HG02885 (cell line): ENCODE measurements around the gene SPG11.
"Not testable (repeated sequence)": the region's sequence is repeated elsewhere in the genome, so short reads cannot be mapped to it uniquely, and the experiment has no call there.

Source experiments
- ATAC-seq: cut with Tn5 transposase; IDR thresholded peaks from one replicate; pipeline ENCODE4 v1.9.1; 2021; ENCODE audit warnings: mild to moderate bottlenecking; ENCODE audit not compliant: unreplicated experiment, poor library complexity

The SPG11 gene

DNA sequence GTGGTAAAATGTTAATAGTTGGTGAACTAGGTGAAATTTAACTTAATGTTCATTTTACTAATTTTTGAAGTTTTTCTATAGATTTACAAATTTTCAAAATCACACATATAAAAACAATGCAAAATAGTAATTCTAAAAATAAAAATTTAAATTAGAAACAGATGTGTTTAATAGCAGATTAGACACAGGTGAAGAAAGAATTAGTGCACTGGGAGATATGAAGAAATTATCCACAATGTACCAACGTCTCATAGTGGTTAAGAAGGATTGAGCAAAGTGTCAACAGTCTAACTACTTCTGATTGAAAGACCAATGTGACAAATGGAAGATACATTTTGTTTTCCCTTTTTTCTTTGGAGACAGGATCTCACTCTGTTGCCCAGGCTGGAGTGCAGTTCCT is 26.5 kb downstream of the SPG11 start:
- ATAC-seq = no peak

DNA sequence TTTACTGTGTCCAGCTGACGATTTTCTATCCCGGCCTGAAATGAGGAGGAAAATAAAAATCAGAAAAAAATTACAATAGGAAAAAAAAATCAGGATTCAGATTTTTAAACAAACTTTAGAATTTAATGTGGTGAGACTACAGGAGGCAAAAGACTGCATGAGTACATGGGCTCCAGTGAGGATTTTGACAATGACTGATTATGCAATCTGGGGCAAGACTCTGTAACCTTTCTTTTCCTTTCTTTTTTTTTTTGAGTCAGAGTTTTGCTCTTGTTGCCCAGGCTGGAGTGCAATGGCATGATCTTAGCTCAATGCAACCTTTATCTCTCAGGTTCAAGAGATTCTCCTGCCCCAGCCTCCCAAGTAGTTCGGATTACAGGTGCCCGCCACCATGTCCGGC is 29.9 kb downstream of the SPG11 start:
- no peak for ATAC-seq

DNA sequence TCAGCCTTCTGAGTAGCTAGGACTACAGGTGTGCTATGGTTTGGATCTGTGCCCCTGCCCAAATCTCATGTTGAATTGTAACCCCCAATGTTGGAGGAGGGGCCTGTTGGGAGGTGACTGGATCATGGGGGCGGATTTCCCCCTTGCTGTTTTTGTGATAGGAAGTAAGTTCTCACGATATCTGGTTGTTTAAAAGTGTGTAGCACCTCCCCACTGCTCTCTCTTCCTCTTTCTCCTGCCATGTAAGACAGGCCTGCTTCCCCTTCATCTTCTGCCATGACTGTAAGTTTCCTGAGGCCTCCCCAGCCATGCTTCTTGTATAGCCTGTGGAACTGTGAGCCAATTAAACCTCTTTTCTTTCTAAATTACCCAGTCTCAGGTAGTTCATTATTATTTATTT is 38.2 kb downstream of the SPG11 start:
- ATAC-seq = not testable (repeated sequence)

DNA sequence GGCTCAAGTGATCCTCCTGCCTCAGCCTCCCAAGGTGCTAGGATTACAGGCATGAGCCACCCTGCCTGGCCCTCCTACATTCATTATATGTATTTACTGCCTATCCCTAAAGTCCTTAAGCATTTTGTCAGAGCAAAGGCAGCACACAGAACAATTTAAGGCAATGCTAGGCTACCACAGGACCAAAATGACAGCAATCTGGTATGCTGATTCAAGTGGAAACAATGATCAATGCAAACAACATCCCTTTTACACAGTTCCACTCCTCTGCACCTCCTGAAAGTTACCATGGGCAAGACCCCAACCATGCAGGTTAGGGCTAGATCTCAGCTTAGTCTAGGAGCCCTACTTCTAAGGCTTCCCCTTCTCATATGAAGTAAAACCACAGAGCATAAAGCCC is 40.3 kb downstream of the SPG11 start:
- ATAC-seq = no peak

DNA sequence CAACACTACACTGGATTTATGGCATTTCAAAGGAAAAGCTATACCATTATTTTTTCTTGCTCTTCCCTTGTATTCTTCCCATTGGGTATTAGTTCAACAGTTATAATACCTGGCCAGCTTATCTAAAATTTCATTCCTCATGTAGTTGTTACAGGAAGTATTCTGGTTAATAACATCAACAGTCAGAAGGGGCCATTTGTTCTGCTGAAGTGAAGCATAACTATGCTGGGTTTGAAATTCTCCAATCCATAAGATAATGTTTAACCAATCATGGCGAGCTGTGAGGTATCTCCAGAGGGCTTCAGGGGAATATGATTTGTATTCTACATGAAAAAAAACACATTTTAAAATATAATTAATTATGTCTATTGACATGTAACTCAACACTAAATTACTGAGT is 43.4 kb downstream of the SPG11 start:
- ATAC-seq = no peak

DNA sequence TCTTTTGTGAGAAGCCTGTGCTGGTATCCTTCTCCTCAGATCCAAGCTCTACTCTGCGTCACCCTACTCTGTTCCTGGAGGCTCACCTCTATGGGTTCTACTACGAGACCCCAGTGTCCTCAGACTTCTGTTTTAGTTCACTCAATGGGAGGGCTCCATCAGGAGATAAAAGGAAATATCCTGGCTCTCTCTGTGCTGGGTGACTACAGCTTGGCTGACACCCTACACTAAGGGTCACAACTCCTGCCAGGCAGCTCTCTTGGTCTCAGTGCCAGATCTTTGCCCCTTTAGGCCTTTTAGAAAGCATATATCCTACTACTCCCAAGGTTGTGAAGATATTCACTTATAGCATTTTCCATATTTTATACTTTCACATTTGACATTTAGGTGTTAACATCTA is 46.5 kb downstream of the SPG11 start:
- no peak for ATAC-seq

DNA sequence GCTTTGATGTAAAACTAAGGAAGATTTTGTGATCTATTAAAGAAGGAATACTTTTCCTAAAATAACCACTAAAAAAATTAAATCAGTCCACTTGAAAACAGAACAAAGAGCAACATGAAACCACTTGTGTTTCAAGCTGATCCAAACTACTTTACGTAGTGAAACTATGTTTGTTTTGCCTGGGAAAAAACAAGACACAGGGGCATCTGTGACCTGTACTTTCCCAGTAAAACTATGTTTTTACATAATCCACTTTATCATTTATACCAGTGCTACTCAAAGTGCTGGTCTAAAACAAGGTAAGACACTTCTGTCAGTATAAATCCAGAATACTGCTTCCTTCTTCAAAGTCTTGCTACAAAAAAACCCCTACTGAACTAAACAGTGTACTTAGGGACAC is 56.7 kb downstream of the SPG11 start:
- no peak for ATAC-seq

DNA sequence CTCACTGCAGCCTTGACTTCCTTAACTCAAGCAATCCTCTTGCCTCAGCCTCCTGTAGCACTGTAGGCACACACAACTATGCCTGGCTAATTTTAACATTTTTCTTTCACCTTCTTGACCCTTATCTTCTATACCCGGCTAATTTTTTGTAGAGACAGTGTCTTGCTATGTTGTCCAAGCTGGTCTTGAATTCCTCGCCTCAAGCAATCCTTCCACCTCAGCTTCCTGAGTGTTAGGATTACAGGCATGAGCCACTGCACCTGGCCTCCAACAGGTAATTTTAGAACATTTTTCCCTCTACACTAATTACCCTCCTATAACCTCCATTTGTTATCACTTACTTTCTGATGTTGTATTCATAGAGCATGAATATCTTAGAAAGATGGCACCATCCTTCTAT is 60.3 kb downstream of the SPG11 start:
- ATAC-seq = no peak

DNA sequence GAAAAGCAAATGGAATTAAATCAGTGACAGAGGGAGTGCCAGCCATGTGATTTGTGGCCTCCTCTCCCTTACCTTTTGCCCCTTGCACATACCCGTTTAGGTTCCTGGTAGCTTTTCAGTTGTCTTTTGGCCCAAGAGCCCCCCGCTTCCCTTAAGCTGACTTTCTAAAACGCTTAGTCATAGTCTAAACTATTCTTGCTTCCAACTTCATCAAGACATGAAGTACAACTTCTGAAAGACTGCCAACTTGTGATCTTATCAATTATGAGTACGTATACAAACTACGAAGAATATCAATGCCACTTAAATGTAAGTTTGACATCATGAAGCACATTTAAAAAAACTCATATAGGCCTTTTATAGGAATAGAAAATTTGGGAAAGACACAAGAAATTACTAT is 64.6 kb downstream of the SPG11 start:
- ATAC-seq = no peak

DNA sequence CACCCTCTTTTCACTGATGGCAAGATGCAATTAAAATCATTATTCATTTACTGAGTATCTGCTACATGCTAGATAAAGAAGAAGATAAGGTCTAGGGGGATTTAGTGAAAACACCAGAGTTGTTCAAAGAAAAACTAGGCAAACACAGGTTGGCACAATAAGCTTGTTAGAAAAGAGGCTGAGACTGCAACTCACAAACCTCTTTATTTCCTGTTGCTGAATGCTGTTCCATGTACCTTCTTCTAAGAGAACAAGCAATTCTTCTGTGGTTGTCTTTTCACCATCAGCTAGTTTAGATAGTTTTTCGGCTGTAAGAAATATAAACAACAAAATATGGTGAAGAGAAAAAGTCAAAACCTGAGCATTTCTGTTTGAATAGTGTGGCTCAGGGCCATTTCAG is 65.4 kb downstream of the SPG11 start:
- ATAC-seq = no peak

DNA sequence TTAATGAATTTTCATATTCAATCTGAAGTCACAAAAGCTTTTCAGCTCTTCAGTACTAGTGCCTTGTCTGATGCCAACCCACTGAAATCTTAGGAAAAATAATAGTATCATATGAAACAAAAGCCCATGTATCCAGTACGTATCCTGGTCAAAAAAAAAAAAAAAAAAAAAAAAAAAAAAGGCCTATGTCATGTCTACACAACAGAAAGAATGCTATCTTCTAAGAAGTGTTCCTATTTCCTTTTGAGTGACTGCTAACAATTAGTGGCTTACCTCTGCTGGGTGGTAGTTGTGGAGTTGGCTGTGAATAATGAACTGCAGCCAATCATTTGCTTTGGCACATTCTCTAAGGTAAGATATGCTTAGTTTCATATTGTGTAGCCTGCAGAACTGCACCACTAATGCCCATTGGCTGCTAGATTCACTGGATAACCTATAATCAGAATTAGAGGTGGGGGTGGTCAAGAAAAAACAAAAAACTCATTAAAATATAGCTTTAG is 66.9 kb downstream of the SPG11 start:
- no peak for ATAC-seq

DNA sequence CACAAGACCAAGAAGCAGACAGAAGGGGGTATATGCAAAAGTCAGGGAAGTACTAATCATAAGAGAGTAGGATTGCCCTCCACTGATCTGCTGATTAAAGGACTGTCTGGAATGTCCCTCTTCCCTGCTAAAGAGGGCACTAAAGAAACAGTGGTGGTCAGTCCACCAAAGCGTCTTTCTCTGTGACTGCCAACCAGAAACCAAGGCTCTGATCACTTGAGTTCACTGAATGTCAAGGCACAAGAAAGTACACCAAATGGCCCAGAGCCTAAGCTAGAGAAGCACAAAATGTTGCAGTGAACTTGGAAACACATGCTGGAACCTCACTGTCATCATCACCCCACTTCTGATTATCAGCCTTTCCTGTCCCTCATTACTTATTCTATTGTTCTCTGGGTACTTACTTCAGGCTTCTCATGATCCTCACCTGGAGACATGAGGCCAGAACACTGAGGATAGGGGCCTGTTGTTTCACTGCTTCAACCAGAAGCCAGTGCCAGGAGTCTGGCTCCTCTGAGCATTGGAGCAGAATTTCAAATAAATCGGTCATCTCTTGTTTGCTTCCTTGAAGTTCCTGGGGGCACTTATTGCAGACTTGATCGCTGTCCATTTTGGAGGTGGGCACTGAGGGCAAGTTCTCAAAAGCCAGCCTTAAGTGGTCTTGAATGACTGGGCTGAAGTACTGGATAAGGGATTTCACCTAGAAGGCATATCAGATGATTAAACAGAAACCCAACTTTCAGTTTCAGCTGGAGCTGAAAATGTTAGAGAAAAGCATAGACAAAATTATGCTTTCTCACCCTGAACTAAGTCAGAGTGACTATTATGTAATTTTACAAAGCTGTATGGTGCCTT is 67.6 kb downstream of the SPG11 start:
- no peak for ATAC-seq

DNA sequence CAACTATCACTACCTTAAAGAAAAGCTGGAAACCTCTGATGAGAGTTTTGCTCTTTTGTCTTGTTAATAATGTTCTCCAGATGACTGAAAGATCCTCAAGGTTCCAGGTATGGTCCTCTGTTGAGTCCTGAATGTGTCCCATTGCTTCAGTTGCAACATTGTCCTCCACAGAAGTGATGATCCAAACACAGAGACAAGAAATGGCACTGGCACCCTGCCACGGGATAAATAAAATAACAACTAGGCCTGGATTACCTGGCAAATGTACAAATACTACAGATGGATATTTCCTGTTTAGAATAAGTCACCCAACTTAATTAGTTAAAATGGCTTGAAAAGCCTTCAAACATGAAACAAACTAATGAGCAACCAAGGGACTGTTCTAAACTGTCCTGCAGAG is 68.2 kb downstream of the SPG11 start:
- no peak for ATAC-seq

DNA sequence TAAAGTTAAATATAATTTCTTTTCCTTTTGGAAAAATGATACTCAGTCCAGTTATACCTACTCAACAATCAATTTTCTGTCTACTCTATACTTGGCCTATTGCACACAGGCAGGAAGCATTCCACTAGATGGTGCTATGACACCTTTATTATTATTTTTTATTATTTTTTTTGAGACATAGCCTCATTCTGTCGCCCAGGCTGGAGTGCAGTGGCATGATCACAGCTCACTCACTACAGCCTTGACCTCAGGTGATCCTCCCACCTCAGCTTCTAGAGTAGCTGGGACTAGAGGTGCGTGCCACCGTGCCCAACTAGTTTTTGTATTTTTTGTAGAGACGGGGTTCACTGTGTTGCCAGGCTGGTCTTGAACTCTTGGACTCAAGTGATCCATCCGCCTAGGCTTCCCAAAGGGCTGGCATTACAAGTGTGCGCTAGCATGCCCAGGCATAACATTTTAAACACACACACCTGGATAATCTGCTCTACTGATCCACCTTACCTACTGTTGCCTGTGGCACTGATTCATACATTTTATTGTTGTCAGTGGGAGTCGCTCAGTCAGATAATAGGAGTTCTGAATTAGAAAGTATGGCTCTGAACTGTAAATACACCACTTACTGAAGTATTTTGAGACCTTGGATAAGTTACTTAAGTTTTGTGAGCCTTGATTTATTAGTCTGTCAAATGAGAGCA is 70.3 kb downstream of the SPG11 start:
- no peak for ATAC-seq

DNA sequence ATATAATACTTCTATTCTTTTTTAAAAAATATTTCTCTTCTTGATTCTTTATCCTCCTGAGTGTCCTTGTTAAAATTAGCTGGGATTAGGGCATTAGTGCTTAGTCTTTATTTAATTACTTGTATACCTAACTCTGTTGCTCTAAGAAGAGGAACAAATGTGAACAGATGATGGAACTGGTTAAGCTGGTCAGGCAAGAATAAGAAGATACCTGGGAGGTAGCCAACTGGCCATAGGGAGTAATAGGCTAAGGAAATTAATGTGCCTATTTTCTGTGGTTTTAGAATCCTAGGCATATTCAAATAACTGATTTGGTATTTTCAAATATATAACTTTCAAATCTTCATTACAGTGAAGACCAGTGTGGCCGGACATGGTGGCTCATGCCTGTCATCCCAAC is 72.1 kb downstream of the SPG11 start:
- ATAC-seq = no peak

DNA sequence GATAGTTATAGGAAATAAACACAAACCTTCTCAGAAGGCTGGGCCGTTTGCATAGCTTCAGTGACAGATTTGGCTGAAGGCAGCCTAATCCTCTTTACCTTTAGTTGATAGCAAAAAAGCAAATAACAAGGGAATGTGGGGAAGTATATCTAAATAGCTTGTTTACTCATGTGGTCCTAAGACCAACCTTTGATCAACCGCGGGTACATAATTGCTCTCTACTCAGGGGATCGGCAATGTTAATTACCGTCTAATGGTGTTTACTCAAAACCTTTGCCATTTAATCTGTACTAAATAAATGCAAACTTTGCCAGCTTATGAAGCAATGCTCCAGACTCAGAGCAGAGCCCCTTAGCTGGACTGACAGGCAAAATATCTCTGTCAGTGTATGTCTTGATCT is 74.9 kb downstream of the SPG11 start:
- ATAC-seq = no peak

DNA sequence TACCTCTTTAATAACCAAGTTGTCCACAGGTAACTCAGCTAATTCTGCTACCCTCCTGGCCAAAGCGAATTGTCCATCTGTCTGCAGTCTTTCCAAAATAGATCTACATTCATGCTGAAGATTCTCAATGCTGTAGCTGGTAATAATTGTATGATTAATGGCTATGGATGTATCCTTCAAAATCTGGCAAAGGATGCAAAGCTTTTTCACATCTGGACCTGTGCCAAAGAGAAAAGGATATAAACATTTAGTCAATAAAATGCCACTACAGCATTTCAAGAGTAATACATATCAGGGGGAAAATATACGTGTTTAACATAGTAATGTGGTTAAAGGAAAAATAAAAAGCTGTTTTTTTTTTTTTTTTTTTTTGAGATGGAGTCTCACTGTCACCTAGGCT is 77.8 kb downstream of the SPG11 start:
- no peak for ATAC-seq

DNA sequence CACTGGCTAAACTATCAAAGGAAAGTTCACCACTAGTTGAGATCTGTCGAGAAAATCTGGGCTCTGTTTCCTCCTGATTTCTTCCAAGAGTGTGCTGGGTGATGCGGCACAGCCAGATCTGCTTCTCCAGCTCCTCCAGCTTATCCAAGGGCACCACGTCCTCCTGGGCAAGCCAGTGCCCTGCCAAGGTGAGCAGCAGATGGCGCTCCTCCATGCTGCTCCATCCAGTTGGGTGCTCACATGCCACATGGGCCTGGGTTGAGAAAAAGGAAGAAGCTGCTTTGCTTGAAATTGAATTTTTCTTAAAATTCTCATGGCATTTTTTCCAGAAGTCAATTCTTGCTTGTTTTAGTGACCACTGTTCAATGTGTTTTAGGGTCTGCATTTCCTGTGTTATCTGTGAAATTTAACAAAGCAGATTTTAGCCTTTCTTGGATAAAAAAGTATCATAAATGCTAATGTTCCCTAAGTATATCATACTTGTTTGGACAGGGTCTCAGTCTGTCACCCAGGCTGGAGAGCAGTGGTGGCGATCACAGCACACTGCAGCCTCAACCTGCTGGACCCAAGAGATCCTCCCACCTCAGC is 79.2 kb downstream of the SPG11 start:
- no peak for ATAC-seq

DNA sequence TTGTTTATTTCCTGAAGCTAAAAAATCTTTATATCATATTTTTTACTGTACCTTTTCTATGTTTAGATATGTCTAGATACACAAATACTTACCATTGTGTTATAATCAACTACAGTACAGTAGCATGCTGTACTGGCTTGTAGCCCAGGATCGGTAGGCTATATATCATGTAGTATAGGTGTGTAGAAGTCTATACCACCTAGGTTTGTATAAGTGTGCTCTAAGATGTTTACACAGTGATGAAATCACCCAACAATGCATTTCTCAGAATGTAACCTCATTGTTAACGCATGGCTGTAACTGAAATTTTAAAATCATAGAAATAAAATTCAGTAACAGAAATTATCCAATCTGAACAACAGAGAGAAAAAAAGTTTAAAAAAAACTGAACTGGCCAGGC is 83.4 kb downstream of the SPG11 start:
- no peak for ATAC-seq

DNA sequence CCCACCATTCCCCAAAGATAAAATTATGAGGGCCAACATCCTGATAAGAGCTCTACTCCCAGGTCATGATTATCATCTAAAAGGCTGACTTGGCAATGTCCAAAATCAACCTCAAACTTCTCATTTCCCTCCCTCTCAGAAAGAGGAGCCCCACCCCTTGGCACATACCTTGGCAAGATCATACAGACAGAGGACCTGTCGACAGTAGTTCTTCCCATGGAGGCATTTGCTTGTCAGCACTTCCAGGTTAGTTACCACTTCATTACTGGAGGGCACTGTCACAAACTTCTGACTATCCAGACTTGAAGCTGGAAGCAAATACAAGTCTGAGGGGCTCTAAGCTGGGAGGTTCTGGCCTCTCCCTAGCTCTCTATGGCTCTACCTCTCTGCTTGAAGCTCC is 88.7 kb downstream of the SPG11 start:
- ATAC-seq = no peak

DNA sequence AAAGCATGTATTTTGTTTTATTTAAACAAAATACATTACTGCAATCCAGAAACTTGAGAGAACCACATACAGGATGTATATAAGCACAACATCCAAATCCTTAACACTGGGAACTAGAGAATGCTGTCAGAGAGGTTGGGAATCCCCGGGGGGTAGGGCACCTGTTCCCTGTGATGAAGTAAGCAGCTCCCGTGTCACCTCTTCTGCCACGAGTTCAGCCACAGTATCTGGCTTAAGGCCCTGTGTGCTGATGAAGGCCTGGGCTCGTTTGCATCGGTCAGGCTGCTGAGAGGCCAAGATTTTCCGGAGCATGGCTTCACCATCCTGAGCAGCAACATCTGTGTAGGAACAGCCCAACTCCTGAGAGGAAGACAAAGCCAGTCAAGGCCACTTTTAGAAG is 90.1 kb downstream of the SPG11 start:
- ATAC-seq = no peak
